OCI-LY3 (cell line): ENCODE data around the gene GRK3.

Experiments used
- EZH2phosphoT487 ChIP-seq: fragments of 200-600 bp; shearing (Covaris generic); IDR thresholded peaks from 2 replicates; pipeline ENCODE4 v1.6.1; 2018; ENCODE audit warnings: antibody characterized with exemption, mixed run types, low read depth
- TF ChIP-seq, protein P1 (sequence below): fragments of 200-600, 300-600 bp; sonication (generic); IDR thresholded peaks from 2 replicates; pipeline ENCODE4 v1.5.1; 2014; ENCODE audit warnings: antibody characterized with exemption, low read length, low read depth

DNA sequence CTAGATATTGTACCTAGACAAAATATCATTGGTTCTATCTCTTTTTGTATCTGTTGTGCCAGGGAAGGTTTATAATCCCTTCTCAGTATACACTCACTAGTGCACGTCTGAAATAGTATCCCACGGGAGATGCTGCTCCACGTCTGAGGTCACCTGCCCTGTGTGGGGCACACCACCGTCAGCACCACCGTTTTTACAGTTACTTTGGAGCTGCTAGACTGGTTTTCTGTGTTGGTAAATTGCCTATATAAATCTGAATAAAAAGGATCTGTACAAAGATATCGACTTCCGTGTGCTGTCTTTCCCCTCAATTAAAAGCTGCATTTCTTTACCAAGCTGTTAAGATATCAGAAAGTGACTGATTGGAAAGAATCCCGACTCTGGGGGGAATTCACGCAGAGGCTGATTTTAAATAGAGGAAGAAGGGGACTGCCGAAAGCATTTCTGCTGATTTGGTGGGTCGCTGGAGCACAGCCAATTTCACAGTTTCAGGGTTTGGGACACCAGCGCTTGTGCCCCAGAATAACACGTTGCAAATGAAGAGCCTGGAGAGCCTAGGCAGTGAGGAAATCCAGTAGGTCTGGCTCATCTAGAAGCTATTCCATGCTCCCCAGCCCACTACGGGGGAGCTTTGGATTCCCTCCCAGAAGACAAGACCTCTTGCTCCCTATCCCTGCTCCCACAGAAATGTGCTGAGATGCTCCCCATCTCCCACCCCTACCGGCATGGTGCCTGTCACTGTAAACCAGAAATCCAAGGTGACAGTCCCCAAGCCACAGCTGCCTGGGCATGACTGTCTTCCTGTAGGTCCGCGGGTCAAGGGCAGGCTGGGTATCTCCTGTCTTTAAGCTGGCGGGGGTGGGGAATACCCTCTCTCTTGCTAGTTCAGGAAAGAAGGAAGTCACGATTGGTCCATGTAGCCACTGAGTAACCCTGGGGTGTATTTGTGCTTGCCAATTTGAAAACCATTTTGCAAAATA, 164.8 kb downstream of the GRK3 start:
- no peak for TF ChIP-seq EZH2phosphoT487
- TF ChIP-seq, protein P1, sequence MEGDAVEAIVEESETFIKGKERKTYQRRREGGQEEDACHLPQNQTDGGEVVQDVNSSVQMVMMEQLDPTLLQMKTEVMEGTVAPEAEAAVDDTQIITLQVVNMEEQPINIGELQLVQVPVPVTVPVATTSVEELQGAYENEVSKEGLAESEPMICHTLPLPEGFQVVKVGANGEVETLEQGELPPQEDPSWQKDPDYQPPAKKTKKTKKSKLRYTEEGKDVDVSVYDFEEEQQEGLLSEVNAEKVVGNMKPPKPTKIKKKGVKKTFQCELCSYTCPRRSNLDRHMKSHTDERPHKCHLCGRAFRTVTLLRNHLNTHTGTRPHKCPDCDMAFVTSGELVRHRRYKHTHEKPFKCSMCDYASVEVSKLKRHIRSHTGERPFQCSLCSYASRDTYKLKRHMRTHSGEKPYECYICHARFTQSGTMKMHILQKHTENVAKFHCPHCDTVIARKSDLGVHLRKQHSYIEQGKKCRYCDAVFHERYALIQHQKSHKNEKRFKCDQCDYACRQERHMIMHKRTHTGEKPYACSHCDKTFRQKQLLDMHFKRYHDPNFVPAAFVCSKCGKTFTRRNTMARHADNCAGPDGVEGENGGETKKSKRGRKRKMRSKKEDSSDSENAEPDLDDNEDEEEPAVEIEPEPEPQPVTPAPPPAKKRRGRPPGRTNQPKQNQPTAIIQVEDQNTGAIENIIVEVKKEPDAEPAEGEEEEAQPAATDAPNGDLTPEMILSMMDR, result no peak
